NT2/D1 (cell line): ENCODE measurements around the gene CCDC92.

Experiments used
- DNase-seq: peaks from one replicate; pipeline ENCODE4 v3.0.0-alpha.2; 2011; ENCODE audit warnings: low read depth, low spot score
- H3K27me3 ChIP-seq: 2 replicates; pipeline ENCODE4 v1.6.0; 2011; ENCODE audit warnings: mild to moderate bottlenecking; ENCODE audit not compliant: insufficient read length, insufficient read depth
- H3K36me3 ChIP-seq: 2 replicates; pipeline ENCODE4 v1.6.1; 2011; ENCODE audit warnings: mild to moderate bottlenecking, low read length, mixed read lengths; ENCODE audit not compliant: insufficient read depth, insufficient read length
- H3K4me1 ChIP-seq: 2 replicates; pipeline ENCODE4 v1.5.1; 2011; ENCODE audit not compliant: insufficient read depth, insufficient read length
- H3K4me3 ChIP-seq: 2 replicates; pipeline ENCODE4 v1.5.1; 2011; ENCODE audit warnings: low read depth; ENCODE audit not compliant: insufficient read length
- H3K9ac ChIP-seq: 2 replicates; pipeline ENCODE4 v1.6.0; 2011; ENCODE audit warnings: low read depth; ENCODE audit not compliant: insufficient read length
- H3K9me3 ChIP-seq: 2 replicates; pipeline ENCODE4 v1.5.1; 2011; ENCODE audit warnings: mild to moderate bottlenecking, low read length; ENCODE audit not compliant: insufficient read depth
- SUZ12 ChIP-seq: IDR thresholded peaks from 2 replicates; pipeline ENCODE4 v1.6.1; 2011; ENCODE audit not compliant: insufficient read length, insufficient read depth; ENCODE audit errors: extremely low read depth
- YY1 ChIP-seq: IDR thresholded peaks from 2 replicates; pipeline ENCODE4 v1.6.1; 2011; ENCODE audit not compliant: insufficient read length, insufficient read depth
- ZNF274 ChIP-seq: IDR thresholded peaks from 2 replicates; pipeline ENCODE4 v1.6.1; 2011; ENCODE audit warnings: mild to moderate bottlenecking, low read depth, low read length

Gene CCDC92

DNA sequence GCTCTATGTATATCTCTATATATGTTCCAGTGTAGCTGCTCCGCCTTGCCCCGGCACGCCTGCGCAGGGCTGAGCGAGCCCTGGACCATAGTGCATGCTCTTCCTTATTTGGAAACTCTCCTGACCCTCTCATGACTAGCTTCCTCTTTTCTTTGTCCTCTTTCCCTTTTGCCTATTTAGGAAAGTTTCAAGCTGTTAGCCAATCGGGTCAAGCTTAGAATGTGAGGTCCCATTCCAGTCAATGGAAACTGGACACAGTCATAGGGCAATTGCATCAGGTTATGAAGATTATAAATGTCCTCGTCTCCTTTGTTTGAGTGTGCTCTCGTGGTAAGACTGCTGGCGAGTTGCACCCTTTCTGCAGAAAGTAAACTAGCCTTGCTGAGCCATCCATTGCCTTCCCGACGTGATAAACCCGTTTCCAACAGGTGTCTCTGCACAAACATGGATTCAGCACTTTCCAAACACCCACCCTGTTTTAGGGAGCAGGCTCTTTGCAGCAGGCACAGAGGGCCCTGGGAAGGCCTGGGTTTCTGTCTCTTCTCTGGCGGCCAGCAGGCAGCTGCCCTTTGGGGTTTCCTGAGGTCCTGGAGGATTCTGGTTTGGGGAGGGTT is 30.9 kb downstream of the CCDC92 start:
- Histone ChIP-seq H3K9me3 (peaks cover 20% of the 10 kb centered on the region; the same call in 1 of the 2 replicates), H3K36me3 (peaks cover 3% of the 10 kb centered on the region)
- DNase-seq: no peak

DNA sequence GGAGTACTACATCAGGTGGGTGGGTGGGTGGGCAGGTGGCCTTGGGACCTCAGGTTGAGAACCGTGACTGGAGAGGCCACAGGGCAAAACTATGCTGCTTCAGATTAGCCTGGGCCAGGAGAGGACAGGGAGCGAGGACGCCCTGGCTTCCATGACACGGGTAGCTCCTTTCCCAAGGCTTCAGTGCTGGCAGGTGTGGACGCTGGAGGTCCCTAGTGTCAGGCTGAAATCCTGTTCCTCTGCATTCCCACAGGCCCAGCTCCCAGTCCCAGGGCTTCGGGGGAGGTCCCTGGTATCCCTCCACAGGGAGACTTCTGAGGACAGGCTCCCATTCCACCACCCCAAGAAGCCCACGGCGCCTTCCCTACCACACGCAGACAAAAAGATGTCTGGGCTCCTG is 31.6 kb downstream of the CCDC92 start:
- no peak for DNase-seq
- no peak for TF ChIP-seq YY1
- no peak for TF ChIP-seq ZNF274
- TF ChIP-seq SUZ12: no peak
- Histone ChIP-seq H3K36me3 (peaks cover 7% of the 10 kb centered on the region), H3K4me1 (peaks cover 4% of the 10 kb centered on the region), H3K9ac (no peak overlapping the region), H3K9me3 (peaks cover 20% of the 10 kb centered on the region; the same call in 1 of the 2 replicates), H3K4me3 (no peak overlapping the region), H3K27me3 (peaks cover 8% of the 10 kb centered on the region)

More for the DNA sequence above, 30.9 kb downstream of the CCDC92 start:
- H3K27me3 ChIP-seq: peaks cover 7% of the 10 kb centered on the region
- H3K4me3 ChIP-seq: no peak overlapping the region
- TF ChIP-seq SUZ12: no peak
- TF ChIP-seq ZNF274: no peak
- no peak for TF ChIP-seq YY1
- peaks cover 4% of the 10 kb centered on the region for H3K4me1 ChIP-seq
- no peak overlapping the region for H3K9ac ChIP-seq

DNA sequence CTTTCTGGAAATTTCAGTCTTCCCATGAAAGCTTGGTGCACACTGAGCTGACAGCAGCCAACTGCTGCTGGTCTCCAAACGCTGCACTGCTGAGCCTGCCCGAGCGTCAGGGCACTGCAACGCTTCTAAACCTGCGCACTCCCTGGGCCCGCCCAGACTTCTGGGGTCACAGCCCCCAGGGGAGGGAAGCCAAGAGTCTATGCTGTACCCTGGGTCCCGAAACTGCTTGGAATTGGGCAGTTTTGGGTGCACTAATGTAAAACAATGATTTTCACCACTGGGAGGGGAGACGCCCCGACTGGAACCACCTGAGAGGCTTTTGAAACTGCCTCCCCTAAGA is 32.0 kb downstream of the CCDC92 start:
- H3K9ac ChIP-seq: no peak overlapping the region
- H3K27me3 ChIP-seq: peaks cover 10% of the 10 kb centered on the region
- DNase-seq: no peak
- peaks cover 4% of the 10 kb centered on the region for H3K4me1 ChIP-seq
- peaks cover 7% of the 10 kb centered on the region for H3K36me3 ChIP-seq
- no peak overlapping the region for H3K4me3 ChIP-seq
- TF ChIP-seq SUZ12 (no peak), ZNF274 (no peak), YY1 (no peak)
- peaks cover 20% of the 10 kb centered on the region; the same call in 1 of the 2 replicates for H3K9me3 ChIP-seq

DNA sequence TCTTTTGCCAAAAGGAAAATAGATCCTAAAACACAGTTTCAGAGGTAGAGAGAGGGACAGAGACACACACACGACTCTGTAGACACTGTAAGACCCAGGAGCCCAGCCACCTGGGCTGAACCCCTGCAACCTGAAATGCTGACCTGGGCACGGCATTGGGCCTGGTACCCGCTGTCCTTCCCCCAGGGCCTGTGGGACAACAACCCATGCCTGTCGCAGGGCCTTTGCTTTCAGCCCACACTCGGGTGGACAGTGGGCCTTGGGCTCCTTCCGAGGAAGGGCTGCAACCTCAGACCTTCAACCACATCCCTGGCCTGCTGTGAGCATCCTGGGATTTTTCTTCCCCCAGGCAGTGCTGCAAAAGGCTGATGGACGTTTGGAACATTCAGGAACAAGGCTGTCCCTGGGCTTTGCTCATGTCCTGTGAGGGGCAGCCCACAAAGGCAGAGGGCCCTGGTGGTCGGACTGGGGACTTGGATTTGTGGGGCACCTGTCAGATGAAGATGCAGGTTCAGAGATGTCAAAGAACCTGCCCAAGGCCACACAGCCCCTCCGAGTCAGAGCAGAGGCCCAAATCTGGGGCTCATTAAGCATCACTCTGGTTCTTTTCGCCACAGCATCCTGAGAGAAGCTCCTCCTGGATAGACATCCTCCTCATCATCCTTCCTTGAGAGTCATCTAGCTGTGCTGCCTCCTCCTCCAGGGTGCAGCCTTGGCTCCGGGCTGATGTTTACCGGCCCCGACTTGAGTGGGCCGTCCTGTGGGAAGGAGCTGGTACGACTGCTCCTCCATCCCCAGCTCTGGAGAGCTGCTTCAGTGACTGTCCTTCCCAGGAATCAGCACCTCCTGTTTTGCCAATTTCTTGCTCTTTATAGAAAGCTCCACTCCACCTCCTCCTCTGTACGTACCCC is 32.7 kb downstream of the CCDC92 start:
- peaks cover 4% of the 10 kb centered on the region for H3K27me3 ChIP-seq
- no peak overlapping the region for H3K4me3 ChIP-seq
- peaks cover 20% of the 10 kb centered on the region; the same call in 1 of the 2 replicates for H3K9me3 ChIP-seq
- DNase-seq: no peak
- TF ChIP-seq SUZ12: no peak
- no peak for TF ChIP-seq YY1
- no peak for TF ChIP-seq ZNF274
- H3K4me1 ChIP-seq: peaks cover 4% of the 10 kb centered on the region
- H3K36me3 ChIP-seq: peaks cover 5% of the 10 kb centered on the region
- no peak overlapping the region for H3K9ac ChIP-seq

DNA sequence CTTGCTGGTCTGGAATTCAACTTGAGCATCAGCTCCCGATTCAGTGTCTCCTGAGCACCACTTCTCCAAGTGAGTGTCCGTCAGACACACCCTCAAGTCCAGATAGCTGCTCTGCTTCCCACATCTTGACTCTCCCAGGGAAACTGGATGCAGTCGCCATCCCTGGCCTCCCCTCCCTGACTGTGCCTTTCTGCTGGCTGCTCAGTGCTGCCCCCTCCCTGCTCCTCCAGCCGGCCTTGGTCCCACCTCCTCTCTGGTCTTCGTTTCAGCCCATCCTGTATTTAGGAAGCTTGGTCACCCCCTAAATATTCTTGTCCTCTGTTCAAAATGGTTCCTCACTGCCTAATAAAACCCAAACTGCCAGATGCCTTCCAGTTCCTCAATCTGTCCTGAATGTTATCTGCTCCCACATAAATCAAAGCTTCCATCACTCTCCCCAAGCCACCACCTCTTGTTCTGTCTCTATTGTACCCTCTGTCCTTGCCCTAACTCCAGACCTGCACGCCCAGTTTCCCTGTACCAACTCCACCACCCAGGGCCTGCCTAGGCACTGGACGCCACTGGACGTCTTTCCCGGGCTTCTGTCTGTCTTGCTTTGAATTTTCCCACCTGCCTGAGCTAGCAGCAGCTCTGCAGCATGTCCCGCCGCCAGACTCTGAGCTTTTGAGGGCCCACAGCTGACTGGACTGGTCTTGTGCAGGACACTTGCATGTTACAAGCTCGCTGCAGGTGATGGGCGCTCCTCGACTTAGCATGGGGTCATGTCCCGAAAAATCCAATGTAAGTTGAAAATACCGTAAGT is 33.8 kb downstream of the CCDC92 start:
- DNase-seq: peak; percentile 18
- Histone ChIP-seq H3K9me3 (peaks cover 20% of the 10 kb centered on the region; the same call in 1 of the 2 replicates), H3K27me3 (peaks cover 3% of the 10 kb centered on the region), H3K4me1 (peaks cover 4% of the 10 kb centered on the region), H3K4me3 (no peak overlapping the region), H3K9ac (peak overlapping the region; percentile 32), H3K36me3 (peaks cover 5% of the 10 kb centered on the region)
- TF ChIP-seq ZNF274: no peak
- no peak for TF ChIP-seq YY1
- no peak for TF ChIP-seq SUZ12

DNA sequence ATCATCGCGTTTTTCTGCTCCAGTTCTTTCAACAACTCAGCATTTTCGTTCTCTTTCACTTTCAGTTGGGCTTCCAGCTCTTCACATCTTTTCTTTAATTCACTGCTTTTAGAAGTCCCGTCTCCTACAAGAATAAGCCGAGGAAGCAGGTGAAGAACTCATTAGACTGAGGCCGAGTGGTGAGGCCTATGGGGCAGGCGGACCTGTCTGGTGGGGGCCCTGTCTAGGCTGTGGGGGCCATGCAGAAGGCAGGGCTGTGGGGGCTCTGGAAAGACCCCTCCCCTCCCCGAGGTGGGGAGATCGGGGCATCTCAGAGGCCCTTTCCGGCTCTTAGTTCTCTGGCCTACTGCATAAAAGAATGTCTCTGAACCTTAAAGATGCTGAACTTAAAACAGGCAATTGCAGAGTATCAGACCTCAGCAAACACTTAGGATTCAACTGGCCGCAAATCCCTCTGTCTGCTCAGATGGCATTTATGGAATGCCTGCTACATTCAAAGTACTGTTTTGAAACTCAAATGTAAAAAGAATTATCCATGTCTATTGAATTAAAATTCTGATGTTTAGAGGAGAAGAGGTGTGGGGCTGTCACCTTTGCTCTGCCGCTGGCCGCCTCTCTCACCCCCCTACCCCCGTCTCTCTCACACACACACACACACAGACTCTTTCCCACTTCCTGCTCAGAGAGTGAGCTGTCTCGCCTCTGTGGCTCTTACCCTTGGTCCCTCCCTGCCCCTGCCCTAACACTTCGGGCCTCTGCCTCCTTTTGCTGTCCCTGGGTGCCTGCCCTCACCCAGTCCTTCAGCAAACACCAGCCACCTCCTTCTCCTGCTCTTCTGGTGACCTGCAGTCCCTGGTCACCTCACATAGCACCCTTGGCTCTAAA is 34.7 kb downstream of the CCDC92 start:
- Histone ChIP-seq H3K4me1 (peaks cover 4% of the 10 kb centered on the region), H3K9me3 (peaks cover 20% of the 10 kb centered on the region; the same call in 1 of the 2 replicates), H3K4me3 (no peak overlapping the region), H3K27me3 (peaks cover 3% of the 10 kb centered on the region), H3K9ac (peak overlapping the region; percentile 32), H3K36me3 (peaks cover 5% of the 10 kb centered on the region)
- no peak for TF ChIP-seq ZNF274
- TF ChIP-seq SUZ12: no peak
- no peak for TF ChIP-seq YY1
- no peak for DNase-seq
